COR-L47 (cell line): ENCODE data around the gene ACYP2.
A peak's percentile ranks its signal among the peaks of the same experiment; 100 is the strongest.

Experiments
- DNase-seq: peaks from one replicate; lab custom pipeline; 2025; lab: John Stamatoyannopoulos, UW

The ACYP2 gene

GRCh38 chr2:54329482-54330161, 214.2 kb downstream of the ACYP2 start:
- peak; percentile 3 for DNase-seq

DNA sequence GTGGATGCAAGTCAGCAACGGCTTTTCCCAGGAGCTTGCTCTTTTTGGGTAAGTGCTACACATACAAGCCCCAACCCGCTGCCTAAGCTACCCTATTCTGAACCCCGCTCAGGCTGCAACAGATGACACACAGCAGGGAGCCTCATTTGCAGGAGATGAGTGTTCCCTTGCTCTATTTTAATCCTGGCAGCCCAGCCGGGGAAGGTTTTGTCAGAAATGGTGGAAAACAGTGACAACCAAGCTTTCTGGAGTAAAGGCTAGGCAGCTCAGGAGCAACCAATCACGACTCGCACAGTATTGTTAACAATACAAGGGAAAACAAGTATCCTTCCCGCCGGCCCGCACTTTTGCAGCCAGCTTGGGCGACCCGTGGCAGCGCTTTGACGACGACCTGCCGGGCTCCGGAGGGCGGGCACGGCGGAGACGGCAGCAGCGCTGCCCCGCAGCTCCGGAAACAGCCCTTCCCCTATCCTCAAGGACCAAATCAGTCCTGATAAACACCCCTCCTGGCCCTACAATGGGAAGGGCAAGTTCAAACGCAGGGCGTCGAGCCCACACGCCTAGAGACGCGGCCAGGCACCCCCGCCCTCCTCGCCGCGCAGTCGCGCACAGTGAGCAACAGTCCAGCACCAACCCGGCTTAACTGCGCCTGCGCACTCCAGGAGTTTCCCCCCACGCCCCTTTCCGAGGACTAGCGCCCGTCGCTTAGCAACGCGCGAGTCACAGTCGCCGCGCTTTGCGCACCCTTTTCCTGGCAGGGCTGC, 214.9 kb downstream of the ACYP2 start:
- peak; percentile 98 for DNase-seq

DNA sequence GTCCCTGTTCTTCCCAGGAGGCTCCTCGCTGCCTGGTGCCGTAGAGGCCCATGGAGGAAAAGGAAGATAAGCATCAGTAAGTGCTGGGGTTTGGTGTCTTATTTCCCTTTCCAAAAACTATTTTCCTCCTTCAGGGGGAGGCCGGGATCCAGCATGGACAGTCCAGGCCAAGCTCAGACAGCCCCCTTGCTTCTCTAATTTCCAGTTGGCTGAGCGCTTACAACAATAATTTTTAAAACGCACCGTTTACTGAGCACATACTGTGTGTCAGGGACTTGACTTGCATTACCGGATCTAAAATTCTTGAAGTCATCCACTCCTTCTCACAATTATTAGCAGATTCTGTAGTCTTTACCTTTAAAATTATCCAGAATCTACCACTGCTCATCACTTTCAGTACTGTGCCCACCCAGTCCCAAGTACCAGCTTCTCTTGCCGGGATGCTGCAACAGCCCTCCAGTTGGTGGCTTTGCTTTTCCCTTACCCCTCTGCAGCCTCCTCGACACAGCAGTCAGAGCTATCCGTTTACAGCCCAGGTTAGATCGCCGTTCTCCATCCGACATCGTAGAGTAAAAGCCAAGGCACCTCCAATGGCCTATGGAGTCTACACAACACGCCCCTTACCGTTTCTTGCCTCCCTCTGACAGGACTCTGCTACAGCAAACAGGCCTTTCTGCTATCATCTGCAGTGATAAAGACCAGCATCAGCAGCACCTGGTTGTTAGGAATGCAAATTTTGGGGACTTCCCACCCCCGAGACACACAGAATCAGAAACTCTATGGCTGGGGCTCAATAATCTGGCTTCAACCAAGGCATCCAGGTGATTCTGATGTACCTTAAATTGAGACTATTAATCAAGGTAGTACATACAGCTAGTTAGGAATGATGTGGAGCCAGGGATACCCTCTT, 215.8 kb downstream of the ACYP2 start:
- DNase-seq = no peak

DNA sequence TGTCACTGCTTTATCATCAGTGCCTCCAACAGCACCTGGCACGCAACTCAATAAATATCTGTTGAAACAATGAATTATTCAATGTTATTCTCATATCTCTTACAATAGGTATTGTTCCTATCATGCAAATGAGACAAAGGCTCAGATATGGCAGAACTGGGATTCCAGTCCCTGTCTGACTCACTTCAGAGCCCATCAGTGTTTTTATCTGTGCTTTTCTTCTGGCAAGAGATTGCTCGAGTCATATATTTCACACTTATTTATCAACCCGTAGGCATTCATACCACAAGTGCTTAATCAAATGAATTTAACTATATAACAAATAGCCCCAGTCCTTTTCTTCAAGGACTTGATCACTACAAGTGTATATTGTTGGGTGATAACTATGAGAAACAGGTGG, 217.0 kb downstream of the ACYP2 start:
- no peak for DNase-seq

- DNase-seq = no peak
Observed at GRCh38 chr2:54336136-54336976, 220.9 kb downstream of the ACYP2 start.

DNA sequence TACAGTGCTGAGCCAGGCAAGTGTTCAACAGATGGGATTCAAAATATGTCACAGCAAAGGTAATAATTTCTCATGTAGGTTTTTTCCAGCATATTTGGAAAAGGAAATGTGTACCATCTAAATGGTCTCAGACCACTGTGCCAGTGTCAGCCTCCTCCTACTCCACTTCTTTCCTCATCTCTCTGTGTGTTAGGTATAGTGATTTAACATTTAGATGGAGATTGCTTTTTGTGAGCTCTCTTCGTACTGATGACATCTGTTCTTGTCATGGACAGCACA, 221.5 kb downstream of the ACYP2 start:
- DNase-seq = no peak

DNA sequence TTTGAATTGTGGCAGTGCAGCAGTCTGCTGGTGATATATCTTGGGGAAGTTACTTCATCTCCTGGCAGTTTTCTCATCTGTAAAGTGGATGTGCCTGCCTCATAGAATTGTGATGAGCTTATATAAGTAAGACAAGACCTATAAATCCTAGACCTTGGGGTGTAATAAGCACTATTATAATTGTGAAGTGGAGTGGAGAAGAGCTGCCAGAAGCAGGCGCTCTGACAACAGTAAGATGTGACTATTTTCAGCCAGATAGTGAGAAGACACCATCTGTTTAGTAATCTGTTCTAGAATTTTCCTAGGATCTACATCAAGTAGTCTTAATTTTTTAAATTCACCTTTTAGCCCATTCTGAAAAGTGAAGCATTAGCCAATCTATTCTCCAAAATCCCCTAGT, 226.2 kb downstream of the ACYP2 start:
- DNase-seq = no peak

- DNase-seq = no peak
Observed at GRCh38 chr2:54342603-54343002, 227.2 kb downstream of the ACYP2 start.

DNA sequence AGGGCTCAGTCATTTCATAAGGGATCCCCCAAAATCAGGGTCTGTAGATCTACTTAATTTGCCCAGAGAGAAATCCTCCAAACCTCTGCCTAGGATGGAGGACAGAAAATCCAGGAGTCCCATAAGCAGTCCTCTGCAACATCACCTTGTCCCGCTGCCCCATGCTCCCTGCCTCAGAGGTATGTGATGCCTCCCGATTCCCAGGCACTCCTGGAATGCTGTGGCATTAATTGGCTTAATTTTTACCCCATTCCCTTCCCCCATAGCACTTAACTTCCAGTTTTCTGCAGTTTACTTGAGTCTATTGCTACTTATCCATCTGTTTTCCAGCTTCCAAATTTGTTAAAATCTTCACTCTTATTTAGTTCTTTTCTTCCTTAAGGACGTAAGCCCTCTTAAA, 232.2 kb downstream of the ACYP2 start:
- DNase-seq = no peak

- DNase-seq = no peak
Observed at GRCh38 chr2:54348646-54349045, 233.2 kb downstream of the ACYP2 start.

- DNase-seq = no peak
Observed at GRCh38 chr2:54350426-54350825, 235.0 kb downstream of the ACYP2 start.

GRCh38 chr2:54353216-54353615, 237.8 kb downstream of the ACYP2 start:
- DNase-seq = no peak
